ENCODE measurements around the gene JAK1.

GRCh38 chr1:64844175-64844574 lies 122.2 kb downstream of the JAK1 start:
- TF ChIP-seq, protein P1, sequence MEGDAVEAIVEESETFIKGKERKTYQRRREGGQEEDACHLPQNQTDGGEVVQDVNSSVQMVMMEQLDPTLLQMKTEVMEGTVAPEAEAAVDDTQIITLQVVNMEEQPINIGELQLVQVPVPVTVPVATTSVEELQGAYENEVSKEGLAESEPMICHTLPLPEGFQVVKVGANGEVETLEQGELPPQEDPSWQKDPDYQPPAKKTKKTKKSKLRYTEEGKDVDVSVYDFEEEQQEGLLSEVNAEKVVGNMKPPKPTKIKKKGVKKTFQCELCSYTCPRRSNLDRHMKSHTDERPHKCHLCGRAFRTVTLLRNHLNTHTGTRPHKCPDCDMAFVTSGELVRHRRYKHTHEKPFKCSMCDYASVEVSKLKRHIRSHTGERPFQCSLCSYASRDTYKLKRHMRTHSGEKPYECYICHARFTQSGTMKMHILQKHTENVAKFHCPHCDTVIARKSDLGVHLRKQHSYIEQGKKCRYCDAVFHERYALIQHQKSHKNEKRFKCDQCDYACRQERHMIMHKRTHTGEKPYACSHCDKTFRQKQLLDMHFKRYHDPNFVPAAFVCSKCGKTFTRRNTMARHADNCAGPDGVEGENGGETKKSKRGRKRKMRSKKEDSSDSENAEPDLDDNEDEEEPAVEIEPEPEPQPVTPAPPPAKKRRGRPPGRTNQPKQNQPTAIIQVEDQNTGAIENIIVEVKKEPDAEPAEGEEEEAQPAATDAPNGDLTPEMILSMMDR (IDR thresholded peaks at IDR 0.05; ENCODE audit: insufficient read depth, low read depth, low read length): no peak
- TF ChIP-seq EZH2 (IDR thresholded peaks at IDR 0.05; ENCODE audit: insufficient read depth, low read length): no peak
